ENCODE results near the gene SLC25A4. TPM values are rescaled to one million over a fixed set of nuclear protein-coding genes. Genes with fewer than 3 reads are reported as not detected.

SLC25A4 gene
- total and polyA plus RNA-seq, 3 experiments from 2014 or later = 11.8 to 16.3 (median 12.6) TPM

- Mint-ChIP-seq H3K4me1 (peaks cover 17 to 25% (median 20%) of the 10 kb centered on the region in 3 donors), H3K27me3 (no peaks in the 10 kb centered on the region), H3K9me3 (no peaks in the 10 kb centered on the region), H3K4me3 (peak overlapping the region in 6 of 7 donors; percentile 49 to 69 (median 53)), H3K27ac (peak overlapping the region in 5 of 8 donors; percentile 11 to 66 (median 14)), H3K36me3 (peaks cover 25 to 55% (median 29%) of the 10 kb centered on the region in 3 donors)
- POLR2A ChIA-PET = no interaction called here
- Histone ChIP-seq H3K27me3 (ENCODE audit: insufficient read depth, low read length, poor library complexity, severe bottlenecking) (no peaks in the 10 kb centered on the region), H3K4me3 (ENCODE audit: low read length) (no peak overlapping the region), H3K9me3 (ENCODE audit: low read length) (no peaks in the 10 kb centered on the region), H3K4me1 (ENCODE audit: insufficient read depth, low read length) (peaks cover 16% of the 10 kb centered on the region), H3K27ac (ENCODE audit: low read depth, low read length) (no peak overlapping the region), H3K36me3 (ENCODE audit: insufficient read depth, low read length) (peaks cover 20% of the 10 kb centered on the region)
- DNase-seq = peak in 2 of 5 donors; percentile 58 to 73
- CTCF ChIA-PET = interaction anchor here (0.9 to 2.0 kb wide), 3 partner anchors 13 to 22 kb away, joined by 3 to 9 read pairs (median 3); no protein-coding TSS in a partner anchor
Measured at GRCh38 chr4:185165605-185166063, 22.6 kb downstream of the SLC25A4 start.

GRCh38 chr4:185167234-185167633, 24.2 kb downstream of the SLC25A4 start:
- Mint-ChIP-seq H3K9me3 (no peaks in the 10 kb centered on the region), H3K27ac (no peak overlapping the region), H3K4me1 (peaks cover 17 to 26% (median 20%) of the 10 kb centered on the region in 3 donors), H3K4me3 (no peak overlapping the region), H3K36me3 (peaks cover 25 to 53% (median 30%) of the 10 kb centered on the region in 3 donors), H3K27me3 (no peaks in the 10 kb centered on the region)
- H3K4me1 ChIP-seq (ENCODE audit: insufficient read depth, low read length) = peaks cover 16% of the 10 kb centered on the region
- H3K27ac ChIP-seq (ENCODE audit: low read depth, low read length) = no peak overlapping the region
- peaks cover 12% of the 10 kb centered on the region for H3K36me3 ChIP-seq (ENCODE audit: insufficient read depth, low read length)
- CTCF ChIA-PET = interaction anchor here (1.0 kb wide), 2 partner anchors 8 to 16 kb away, joined by 3 to 4 read pairs; no protein-coding TSS in a partner anchor
- no peaks in the 10 kb centered on the region for H3K9me3 ChIP-seq (ENCODE audit: low read length)
- H3K4me3 ChIP-seq (ENCODE audit: low read length) = no peak overlapping the region
- H3K27me3 ChIP-seq (ENCODE audit: insufficient read depth, low read length, poor library complexity, severe bottlenecking) = no peaks in the 10 kb centered on the region
- no peak for DNase-seq
- POLR2A ChIA-PET = no interaction called here

- Histone ChIP-seq H3K27me3 (ENCODE audit: insufficient read depth, low read length, poor library complexity, severe bottlenecking) (no peaks in the 10 kb centered on the region), H3K9me3 (ENCODE audit: low read length) (no peaks in the 10 kb centered on the region), H3K4me3 (ENCODE audit: low read length) (no peak overlapping the region), H3K27ac (ENCODE audit: low read depth, low read length) (no peak overlapping the region), H3K4me1 (ENCODE audit: insufficient read depth, low read length) (peaks cover 2% of the 10 kb centered on the region), H3K36me3 (ENCODE audit: insufficient read depth, low read length) (peaks cover 5% of the 10 kb centered on the region)
- ChIA-PET POLR2A (interaction anchor here (0.7 kb wide), 1 partner anchor 38 kb away, joined by 4 read pairs; no protein-coding TSS in a partner anchor), CTCF (no interaction called here)
- H3K9me3 Mint-ChIP-seq = no peaks in the 10 kb centered on the region
- no peak overlapping the region for H3K27ac Mint-ChIP-seq
- H3K4me3 Mint-ChIP-seq = no peak overlapping the region
- peaks cover 4 to 13% (median 6%) of the 10 kb centered on the region in 3 donors for H3K4me1 Mint-ChIP-seq
- peaks cover 27 to 65% (median 31%) of the 10 kb centered on the region in 3 donors for H3K36me3 Mint-ChIP-seq
- no peaks in the 10 kb centered on the region for H3K27me3 Mint-ChIP-seq
- no peak for DNase-seq
Measured at GRCh38 chr4:185171373-185172071, 28.5 kb downstream of the SLC25A4 start.

- Mint-ChIP-seq H3K27me3 (no peaks in the 10 kb centered on the region), H3K36me3 (peaks cover 0 to 31% (median 14%) of the 10 kb centered on the region in 3 donors), H3K4me3 (no peak overlapping the region), H3K9me3 (no peaks in the 10 kb centered on the region), H3K27ac (no peak overlapping the region), H3K4me1 (peaks cover 16 to 39% (median 22%) of the 10 kb centered on the region in 3 donors)
- ChIA-PET CTCF (no interaction called here), POLR2A (no interaction called here)
- H3K36me3 ChIP-seq (ENCODE audit: insufficient read depth, low read length) = no peaks in the 10 kb centered on the region
- H3K9me3 ChIP-seq (ENCODE audit: low read length) = no peaks in the 10 kb centered on the region
- no peaks in the 10 kb centered on the region for H3K27me3 ChIP-seq (ENCODE audit: insufficient read depth, low read length, poor library complexity, severe bottlenecking)
- no peak overlapping the region for H3K4me3 ChIP-seq (ENCODE audit: low read length)
- no peak overlapping the region for H3K27ac ChIP-seq (ENCODE audit: low read depth, low read length)
- no peak for DNase-seq
- no peaks in the 10 kb centered on the region for H3K4me1 ChIP-seq (ENCODE audit: insufficient read depth, low read length)
Measured at GRCh38 chr4:185179488-185179887, 36.4 kb downstream of the SLC25A4 start.

- Mint-ChIP-seq H3K27ac (peak overlapping the region in 1 of 8 donors; percentile 38), H3K4me3 (no peak overlapping the region), H3K9me3 (no peaks in the 10 kb centered on the region), H3K36me3 (peaks cover 0 to 24% (median 9%) of the 10 kb centered on the region in 3 donors), H3K4me1 (peaks cover 32 to 59% (median 39%) of the 10 kb centered on the region in 3 donors), H3K27me3 (no peaks in the 10 kb centered on the region)
- ChIA-PET POLR2A (no interaction called here), CTCF (interaction anchor here (0.6 to 2.2 kb wide), 2 partner anchors 25 to 40 kb away, joined by 3 to 10 read pairs; partner anchors contain the start of gene SLC25A4)
- Histone ChIP-seq H3K27me3 (ENCODE audit: insufficient read depth, low read length, poor library complexity, severe bottlenecking) (no peaks in the 10 kb centered on the region), H3K9me3 (ENCODE audit: low read length) (no peaks in the 10 kb centered on the region), H3K27ac (ENCODE audit: low read depth, low read length) (no peak overlapping the region), H3K4me1 (ENCODE audit: insufficient read depth, low read length) (no peaks in the 10 kb centered on the region), H3K4me3 (ENCODE audit: low read length) (no peak overlapping the region), H3K36me3 (ENCODE audit: insufficient read depth, low read length) (no peaks in the 10 kb centered on the region)
- no peak for DNase-seq
Measured at GRCh38 chr4:185182239-185182638, 39.2 kb downstream of the SLC25A4 start.

GRCh38 chr4:185183622-185184281, 40.7 kb downstream of the SLC25A4 start:
- peaks cover 3 to 29% (median 8%) of the 10 kb centered on the region in 3 donors for H3K36me3 Mint-ChIP-seq
- no peaks in the 10 kb centered on the region for H3K9me3 Mint-ChIP-seq
- CTCF ChIA-PET = interaction anchor here (0.7 to 2.2 kb wide), 22 partner anchors 9 to 414 kb away, joined by 3 to 19 read pairs (median 4); partner anchors contain the start of genes SLC25A4 and SNX25
- no peak overlapping the region for H3K27ac ChIP-seq (ENCODE audit: low read depth, low read length)
- peak overlapping the region in 1 of 8 donors; percentile 22 for H3K27ac Mint-ChIP-seq
- H3K4me1 Mint-ChIP-seq = peaks cover 35 to 63% (median 43%) of the 10 kb centered on the region in 3 donors
- no peaks in the 10 kb centered on the region for H3K4me1 ChIP-seq (ENCODE audit: insufficient read depth, low read length)
- no peaks in the 10 kb centered on the region for H3K36me3 ChIP-seq (ENCODE audit: insufficient read depth, low read length)
- peak; percentile 65 to 81 (median 67) for DNase-seq
- no peak overlapping the region for H3K4me3 Mint-ChIP-seq
- H3K9me3 ChIP-seq (ENCODE audit: low read length) = no peaks in the 10 kb centered on the region
- no peak overlapping the region for H3K4me3 ChIP-seq (ENCODE audit: low read length)
- POLR2A ChIA-PET = interaction anchor here (0.6 kb wide), 1 partner anchor 31 kb away, joined by 3 read pairs; no protein-coding TSS in a partner anchor
- no peaks in the 10 kb centered on the region for H3K27me3 Mint-ChIP-seq
- no peaks in the 10 kb centered on the region for H3K27me3 ChIP-seq (ENCODE audit: insufficient read depth, low read length, poor library complexity, severe bottlenecking)

GRCh38 chr4:185186769-185187168, 43.7 kb downstream of the SLC25A4 start:
- H3K27me3 ChIP-seq (ENCODE audit: insufficient read depth, low read length, poor library complexity, severe bottlenecking) = no peaks in the 10 kb centered on the region
- CTCF ChIA-PET = interaction anchor here (1.2 to 1.7 kb wide), 4 partner anchors 26 to 147 kb away, joined by 3 to 7 read pairs (median 4); no protein-coding TSS in a partner anchor
- DNase-seq = no peak
- no peaks in the 10 kb centered on the region for H3K36me3 ChIP-seq (ENCODE audit: insufficient read depth, low read length)
- H3K4me1 Mint-ChIP-seq = peaks cover 38 to 68% (median 49%) of the 10 kb centered on the region in 3 donors
- H3K27ac ChIP-seq (ENCODE audit: low read depth, low read length) = no peak overlapping the region
- H3K27ac Mint-ChIP-seq = peak overlapping the region in 3 of 8 donors; percentile 37 to 54 (median 47)
- H3K36me3 Mint-ChIP-seq = peaks cover 11 to 38% (median 11%) of the 10 kb centered on the region in 3 donors
- no peak overlapping the region for H3K4me3 ChIP-seq (ENCODE audit: low read length)
- H3K9me3 ChIP-seq (ENCODE audit: low read length) = no peaks in the 10 kb centered on the region
- no peaks in the 10 kb centered on the region for H3K4me1 ChIP-seq (ENCODE audit: insufficient read depth, low read length)
- H3K4me3 Mint-ChIP-seq = no peak overlapping the region
- POLR2A ChIA-PET = interaction anchor here (1.2 kb wide), 1 partner anchor 15 kb away, joined by 4 read pairs; no protein-coding TSS in a partner anchor
- H3K27me3 Mint-ChIP-seq = no peaks in the 10 kb centered on the region
- H3K9me3 Mint-ChIP-seq = no peaks in the 10 kb centered on the region
